Measurements from ENCODE around the gene RGPD6.
"Not testable (repeated sequence)": the region's sequence is repeated elsewhere in the genome, so short reads cannot be mapped to it uniquely, and the experiment has no call there.

Gene RGPD6

DNA sequence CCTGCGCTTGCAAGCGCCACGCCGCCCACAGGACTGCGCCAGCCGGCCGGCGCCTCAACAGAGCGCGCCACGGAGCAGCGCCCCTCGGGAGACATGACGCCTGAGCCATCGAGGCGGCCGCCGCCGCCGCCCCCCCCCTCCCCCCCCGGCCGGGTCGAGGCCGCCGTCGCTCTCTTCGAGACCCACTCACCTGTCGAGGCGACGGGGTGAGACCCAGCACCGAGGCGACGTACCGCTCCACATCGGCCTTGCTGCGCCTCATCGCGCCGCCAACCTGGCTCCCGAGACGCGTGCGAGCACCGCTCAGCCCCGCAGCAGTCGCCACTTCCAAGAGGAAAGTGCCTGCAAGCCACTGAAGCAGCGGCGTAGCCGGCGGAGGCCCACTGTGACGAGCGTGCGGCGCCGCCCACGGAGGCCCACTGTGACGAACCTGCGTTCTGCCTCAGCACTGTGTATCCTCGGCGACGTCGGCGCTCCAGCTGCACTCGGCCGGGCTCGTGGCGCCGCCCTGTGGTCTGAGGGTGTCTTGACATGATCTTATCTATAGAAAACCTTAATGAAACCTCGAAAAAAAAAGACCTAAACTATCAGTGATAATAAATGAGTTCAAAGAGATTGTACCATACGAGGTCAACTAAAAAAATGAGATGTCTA, at the start of gene RGPD6:
Gene RGPD6 (minus strand): TSS at position 460 of the 654 bp plus-strand sequence. CDS start 198 bp downstream, at position 262.
- not testable (repeated sequence) for H3K4me2 ChIP-seq, H3K9ac ChIP-seq, H3K36me3 ChIP-seq, H3K4me3 ChIP-seq, H3K4me1 ChIP-seq, H3K27ac ChIP-seq, H3K27me3 ChIP-seq, H3K9me3 ChIP-seq, H4K20me1 ChIP-seq

DNA sequence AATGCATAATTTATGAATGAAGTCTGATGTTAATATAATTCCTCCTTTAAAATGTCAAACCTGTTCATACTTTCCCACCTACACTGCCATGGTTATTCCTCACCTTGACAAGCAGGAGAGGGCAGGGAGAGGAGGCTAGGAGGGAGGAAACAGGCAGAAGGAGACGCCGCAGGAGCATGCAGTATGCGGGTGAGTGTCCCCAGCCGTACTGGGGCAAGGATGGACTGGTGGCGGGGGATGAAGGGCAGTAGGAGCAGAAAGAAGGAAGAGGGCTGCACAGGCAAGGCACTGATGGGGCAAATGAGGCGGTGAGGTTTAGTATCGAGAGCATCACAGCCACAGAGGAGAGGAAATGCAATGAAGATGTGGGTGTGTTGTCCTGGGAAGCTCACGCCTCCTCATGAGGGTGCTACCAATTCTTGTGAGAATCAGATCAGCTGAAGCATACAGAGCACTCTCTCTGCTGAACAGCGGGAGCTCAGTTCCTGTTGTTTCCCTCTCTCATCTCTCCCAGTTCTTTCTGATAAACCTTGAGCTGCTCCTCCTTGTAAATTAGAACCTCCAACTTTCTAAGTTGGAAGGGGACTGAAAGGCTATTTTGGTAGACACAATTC, 42.4 kb upstream of the RGPD6 start:
- not testable (repeated sequence) for H3K27me3 ChIP-seq, H3K9me3 ChIP-seq, H4K20me1 ChIP-seq, H3K9ac ChIP-seq, H3K36me3 ChIP-seq, H3K27ac ChIP-seq, H3K4me3 ChIP-seq, H3K4me2 ChIP-seq, H3K4me1 ChIP-seq

DNA sequence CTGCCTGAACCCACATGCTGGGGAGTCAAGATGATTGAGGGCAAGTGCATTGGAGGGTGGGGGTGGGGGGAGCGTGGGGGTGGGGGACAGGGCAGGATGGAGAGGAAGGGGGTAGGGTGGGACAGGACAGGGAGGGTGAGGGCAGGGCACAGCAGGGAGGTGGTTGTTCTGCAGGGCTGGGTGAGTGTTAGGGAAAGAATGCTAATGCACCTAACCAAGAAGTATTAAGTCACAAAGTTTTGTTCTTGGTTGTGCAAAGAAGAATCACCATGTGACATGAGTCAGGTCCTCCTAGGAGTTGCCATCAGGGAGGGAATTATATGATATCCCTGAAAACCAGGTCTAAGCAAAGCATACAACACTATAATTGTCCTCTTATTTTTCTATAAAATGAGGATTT, 36.9 kb upstream of the RGPD6 start:
- H3K4me1 ChIP-seq, H3K4me3 ChIP-seq, H3K27me3 ChIP-seq, H3K9ac ChIP-seq, H3K36me3 ChIP-seq, H4K20me1 ChIP-seq, H3K27ac ChIP-seq, H3K4me2 ChIP-seq, H3K9me3 ChIP-seq: not testable (repeated sequence)

DNA sequence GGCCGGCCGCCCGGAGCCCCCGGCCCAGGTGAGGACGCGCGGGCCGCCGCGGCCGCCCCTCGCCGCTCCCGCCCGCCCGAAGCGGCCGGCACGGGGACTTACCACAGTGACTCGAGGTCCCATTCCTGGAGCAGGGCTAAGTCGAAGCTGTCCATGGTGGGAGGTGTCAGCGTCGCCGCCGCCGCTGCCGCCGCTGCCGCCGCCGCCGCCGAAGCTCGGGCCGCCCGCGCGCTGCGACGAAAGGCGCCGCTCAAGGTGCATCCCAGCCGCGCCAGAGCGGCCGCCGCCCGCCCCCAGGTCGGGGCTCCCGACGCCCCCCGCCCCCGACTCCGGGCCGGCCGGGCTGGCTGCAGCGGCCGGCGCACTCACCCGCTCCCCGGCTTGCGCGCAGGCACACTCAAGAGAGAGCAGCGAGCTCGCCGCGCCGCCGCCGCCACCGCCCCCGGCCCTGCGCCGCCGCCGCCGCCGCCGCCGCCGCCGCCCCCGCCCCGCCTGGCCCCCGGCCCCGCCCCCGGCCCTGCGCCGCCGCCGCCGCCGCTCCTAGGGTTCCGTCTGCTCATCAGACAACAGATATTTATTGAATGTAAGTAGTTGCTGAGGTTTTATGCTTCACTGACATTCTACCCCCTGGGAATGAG, 33.7 kb upstream of the RGPD6 start:
- H3K36me3 ChIP-seq = not testable (repeated sequence)

DNA sequence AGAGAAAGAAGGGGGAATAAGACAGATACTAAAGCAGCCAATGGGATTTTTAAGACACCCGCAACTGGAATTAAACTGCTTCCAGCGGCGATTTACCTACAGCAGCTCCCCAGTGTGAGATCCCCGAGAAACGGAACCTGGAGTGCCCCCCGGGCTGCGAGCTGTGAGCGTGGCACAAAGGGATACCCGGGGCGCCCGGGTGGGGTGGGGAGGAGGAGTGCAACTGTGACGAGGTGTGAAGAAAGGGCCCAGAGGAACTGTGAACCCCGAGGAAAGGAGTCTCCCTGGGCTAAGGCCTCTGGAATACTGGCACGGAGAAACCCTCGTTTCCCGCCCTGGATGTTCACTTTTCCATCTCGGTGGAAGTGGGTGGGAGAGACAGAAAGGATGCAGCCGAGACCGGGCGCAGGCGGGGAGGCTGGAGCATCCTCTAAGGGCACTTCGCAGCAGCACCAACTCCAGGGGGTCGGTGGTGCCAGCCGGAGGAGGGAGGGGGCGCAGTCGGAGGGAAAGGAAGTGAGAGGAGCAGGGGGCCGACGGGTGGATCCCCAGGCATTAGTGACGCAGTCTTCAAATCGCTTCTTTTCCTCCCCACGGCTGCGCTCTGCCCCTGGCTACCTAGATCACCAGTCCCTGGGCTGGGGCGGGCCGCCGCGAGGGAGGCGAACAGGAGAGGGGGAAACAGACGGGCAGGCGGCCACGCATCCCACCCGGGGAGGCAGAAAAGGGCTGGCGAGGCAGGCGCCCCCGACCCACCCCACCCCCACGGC, 33.0 kb upstream of the RGPD6 start:
- H4K20me1 ChIP-seq, H3K27me3 ChIP-seq, H3K9ac ChIP-seq, H3K4me2 ChIP-seq, H3K4me3 ChIP-seq, H3K36me3 ChIP-seq, H3K27ac ChIP-seq, H3K9me3 ChIP-seq, H3K4me1 ChIP-seq: not testable (repeated sequence)

More for the DNA sequence above, 33.7 kb upstream of the RGPD6 start:
- 0 out of 2 replicates have a peak overlapping the region, but pooled peaks have one; percentile 17 for H3K4me2 ChIP-seq
- H3K27ac ChIP-seq, H4K20me1 ChIP-seq, H3K9me3 ChIP-seq, H3K27me3 ChIP-seq, H3K9ac ChIP-seq, H3K4me1 ChIP-seq, H3K4me3 ChIP-seq: not testable (repeated sequence)

DNA sequence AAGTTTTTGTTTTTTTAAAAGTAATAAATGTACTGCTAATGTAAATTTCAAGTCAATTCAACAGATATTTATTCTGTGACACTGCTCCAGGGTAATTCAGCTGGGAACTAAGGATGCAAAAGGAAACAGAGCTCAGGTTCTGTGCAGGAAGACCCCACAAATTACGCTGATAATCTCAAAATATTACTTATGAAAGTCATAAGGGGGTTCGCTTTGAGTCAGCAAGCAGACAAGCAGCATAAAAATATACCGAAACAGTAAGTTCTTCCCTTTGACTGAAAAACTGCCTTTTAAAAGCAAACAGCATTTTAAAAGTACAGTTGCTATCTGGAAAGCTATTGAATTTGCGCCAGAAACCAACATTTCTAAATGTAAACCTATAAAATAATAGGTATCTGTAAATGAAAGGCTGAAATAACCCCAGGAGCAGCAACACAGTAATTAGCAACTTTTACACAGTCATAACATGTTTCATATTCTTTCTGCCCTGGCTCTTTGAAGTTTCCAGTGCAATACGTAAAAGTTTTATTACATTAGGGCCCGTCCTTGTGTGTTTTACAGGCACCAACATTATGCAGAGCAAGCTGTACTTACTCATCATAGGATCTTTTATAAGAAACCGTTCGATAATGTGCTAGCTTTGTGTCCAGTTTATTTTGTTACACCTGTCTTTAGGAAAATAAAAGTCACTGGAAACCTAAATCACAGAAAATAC, 31.9 kb upstream of the RGPD6 start:
- H3K27me3 ChIP-seq, H3K9me3 ChIP-seq, H4K20me1 ChIP-seq, H3K27ac ChIP-seq, H3K36me3 ChIP-seq, H3K4me2 ChIP-seq, H3K4me3 ChIP-seq, H3K9ac ChIP-seq, H3K4me1 ChIP-seq: not testable (repeated sequence)

DNA sequence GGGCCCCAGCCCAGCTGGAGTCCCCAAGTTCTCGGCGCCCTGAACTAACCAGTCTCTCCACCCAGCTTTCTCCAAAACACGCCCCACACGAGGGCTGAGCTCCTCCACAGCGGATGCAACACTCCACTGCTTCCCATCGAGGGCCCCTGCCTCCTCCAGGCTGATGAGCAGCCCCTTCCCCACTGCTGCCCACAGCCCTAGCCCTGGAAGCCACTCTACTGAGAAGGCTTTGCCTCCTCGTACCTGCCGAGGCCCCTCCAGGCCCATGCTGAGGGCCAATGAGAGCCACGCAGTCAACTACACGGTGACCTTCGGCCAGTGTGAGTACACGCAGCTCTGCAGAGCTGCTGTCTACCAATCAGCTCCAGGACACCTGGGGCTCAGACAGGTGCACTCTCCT, 28.0 kb upstream of the RGPD6 start:
- not testable (repeated sequence) for H3K4me3 ChIP-seq, H4K20me1 ChIP-seq, H3K36me3 ChIP-seq, H3K9me3 ChIP-seq, H3K4me2 ChIP-seq, H3K4me1 ChIP-seq, H3K27ac ChIP-seq, H3K27me3 ChIP-seq, H3K9ac ChIP-seq

DNA sequence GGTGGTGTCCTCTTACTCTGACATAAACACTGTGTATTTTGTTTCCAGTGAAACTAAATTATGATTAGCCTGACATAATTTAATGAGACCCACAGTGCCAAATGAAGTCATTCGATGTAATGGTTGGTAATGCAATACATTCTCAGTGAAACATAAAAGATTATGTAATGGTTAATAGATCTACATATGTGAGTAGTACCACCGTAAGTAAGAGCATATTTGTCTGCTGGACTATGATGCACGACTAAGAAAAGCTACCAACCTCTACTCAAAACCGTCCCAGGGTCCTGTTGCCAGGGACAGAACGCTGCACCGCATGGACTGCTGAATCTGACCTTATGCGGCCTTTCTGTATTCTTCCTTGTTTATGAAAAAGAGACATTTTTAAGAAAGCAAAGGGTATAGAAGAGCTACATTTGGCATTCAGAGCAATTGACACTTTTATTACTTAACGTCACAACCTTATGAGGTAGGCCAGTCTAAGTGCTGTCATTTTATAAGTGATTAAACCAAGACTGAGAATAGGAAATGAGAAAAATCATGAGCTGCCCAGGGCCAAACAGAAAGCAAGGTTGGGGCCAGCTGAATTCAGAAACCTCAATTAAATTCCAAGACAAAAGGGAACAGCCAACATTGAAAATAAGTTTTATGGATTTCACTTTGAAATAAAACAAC, 27.0 kb upstream of the RGPD6 start:
- not testable (repeated sequence) for H3K27ac ChIP-seq, H3K36me3 ChIP-seq, H3K27me3 ChIP-seq, H4K20me1 ChIP-seq, H3K9me3 ChIP-seq, H3K4me2 ChIP-seq, H3K4me1 ChIP-seq, H3K4me3 ChIP-seq, H3K9ac ChIP-seq

DNA sequence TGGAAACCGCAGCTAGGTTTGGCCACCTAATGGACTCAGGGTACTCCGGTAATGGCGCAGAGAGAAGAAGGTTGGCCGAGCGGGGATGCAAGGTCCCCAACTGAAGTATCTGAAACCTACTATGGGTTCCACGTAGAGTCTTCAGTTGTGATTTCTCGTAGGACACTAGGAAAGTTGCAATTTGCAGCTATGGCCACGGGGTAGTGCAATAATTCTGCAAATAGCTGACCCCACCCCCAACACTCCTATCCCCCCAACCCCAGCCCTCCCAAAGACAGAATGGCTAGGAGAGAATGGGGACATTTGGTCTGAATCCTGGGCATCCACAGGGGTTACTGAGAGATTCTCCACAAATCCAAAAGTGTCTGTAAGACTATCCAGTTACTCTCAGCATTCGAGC, 25.1 kb upstream of the RGPD6 start:
- not testable (repeated sequence) for H3K4me1 ChIP-seq, H3K27me3 ChIP-seq, H3K27ac ChIP-seq

DNA sequence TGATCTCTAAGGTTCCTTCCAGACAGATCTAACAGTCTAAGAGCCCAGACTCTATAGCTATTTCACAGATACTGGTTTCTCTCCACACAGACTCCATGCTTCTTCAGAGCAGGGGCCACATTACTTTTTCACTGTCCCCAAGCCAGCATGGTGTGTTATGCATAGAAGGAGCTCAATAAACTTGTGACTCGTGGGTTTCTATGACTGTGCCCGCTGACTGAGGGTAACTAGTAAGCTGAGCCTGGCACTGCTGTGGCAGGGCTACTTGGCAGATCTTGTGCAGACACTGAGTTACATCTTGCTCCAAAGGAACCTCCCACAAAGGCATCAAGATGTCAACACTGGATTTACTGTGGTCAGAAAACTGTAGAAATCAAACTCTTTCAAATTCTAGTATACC, 15.0 kb upstream of the RGPD6 start:
- H3K9ac ChIP-seq, H3K4me3 ChIP-seq, H3K36me3 ChIP-seq, H3K27ac ChIP-seq, H4K20me1 ChIP-seq, H3K4me2 ChIP-seq, H3K4me1 ChIP-seq, H3K9me3 ChIP-seq, H3K27me3 ChIP-seq: not testable (repeated sequence)

More for the DNA sequence above, 25.1 kb upstream of the RGPD6 start:
- not testable (repeated sequence) for H3K4me2 ChIP-seq, H3K9ac ChIP-seq, H4K20me1 ChIP-seq, H3K9me3 ChIP-seq, H3K36me3 ChIP-seq, H3K4me3 ChIP-seq

DNA sequence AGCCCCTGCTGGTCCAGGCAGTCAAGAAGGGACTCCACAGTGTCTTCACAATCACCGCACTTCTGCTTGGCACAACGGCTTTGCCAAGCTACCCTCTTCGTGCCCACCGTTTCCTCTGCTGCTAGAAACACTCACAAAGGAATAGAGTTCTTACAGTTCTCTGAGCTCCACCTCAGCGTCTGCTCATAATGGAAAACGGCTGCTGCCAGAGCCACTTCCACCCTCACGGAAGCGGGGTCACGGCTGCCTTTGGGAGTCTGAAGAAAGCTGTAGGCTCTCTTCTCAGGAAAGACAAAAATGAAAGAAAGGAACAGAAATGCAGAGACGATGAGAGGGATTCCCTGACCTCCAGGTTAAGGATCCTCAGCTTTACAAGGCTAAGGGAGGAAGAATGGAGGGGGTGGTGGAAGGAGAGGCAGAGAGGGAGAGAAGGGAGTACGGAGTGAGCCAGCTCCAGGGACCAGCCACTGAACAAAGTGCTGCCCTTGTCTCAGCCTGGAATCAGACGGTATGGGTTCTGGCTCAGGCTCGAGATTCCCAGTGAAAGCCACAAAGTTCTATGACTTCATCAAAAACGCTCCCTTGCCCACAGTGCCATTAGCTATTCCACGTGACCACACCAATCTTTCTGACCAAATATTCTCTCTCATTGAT, 12.8 kb upstream of the RGPD6 start:
- not testable (repeated sequence) for H3K4me3 ChIP-seq, H3K9me3 ChIP-seq, H4K20me1 ChIP-seq, H3K9ac ChIP-seq, H3K4me1 ChIP-seq, H3K4me2 ChIP-seq, H3K27me3 ChIP-seq, H3K27ac ChIP-seq, H3K36me3 ChIP-seq

DNA sequence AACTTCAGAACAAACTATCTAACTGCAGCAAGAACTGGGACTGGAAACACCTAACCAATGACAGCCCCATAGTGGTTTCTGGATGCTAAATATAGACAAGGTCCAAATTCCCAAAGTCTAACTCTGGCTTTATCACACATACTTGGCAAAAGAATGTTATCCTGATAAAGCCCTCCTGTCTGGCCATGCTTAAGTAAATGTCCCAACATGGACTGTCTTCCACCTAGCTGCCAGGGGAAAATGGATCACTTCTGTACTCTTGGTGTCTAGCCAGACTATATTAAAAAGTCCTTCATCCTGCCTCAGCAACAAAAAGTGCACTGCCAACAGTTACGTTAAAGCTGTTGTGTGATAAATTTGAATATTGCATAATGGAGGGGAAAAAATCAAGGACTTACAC, 11.5 kb upstream of the RGPD6 start:
- not testable (repeated sequence) for H3K4me3 ChIP-seq, H3K4me2 ChIP-seq, H3K36me3 ChIP-seq, H3K27ac ChIP-seq, H3K4me1 ChIP-seq, H3K27me3 ChIP-seq, H3K9ac ChIP-seq, H3K9me3 ChIP-seq, H4K20me1 ChIP-seq

DNA sequence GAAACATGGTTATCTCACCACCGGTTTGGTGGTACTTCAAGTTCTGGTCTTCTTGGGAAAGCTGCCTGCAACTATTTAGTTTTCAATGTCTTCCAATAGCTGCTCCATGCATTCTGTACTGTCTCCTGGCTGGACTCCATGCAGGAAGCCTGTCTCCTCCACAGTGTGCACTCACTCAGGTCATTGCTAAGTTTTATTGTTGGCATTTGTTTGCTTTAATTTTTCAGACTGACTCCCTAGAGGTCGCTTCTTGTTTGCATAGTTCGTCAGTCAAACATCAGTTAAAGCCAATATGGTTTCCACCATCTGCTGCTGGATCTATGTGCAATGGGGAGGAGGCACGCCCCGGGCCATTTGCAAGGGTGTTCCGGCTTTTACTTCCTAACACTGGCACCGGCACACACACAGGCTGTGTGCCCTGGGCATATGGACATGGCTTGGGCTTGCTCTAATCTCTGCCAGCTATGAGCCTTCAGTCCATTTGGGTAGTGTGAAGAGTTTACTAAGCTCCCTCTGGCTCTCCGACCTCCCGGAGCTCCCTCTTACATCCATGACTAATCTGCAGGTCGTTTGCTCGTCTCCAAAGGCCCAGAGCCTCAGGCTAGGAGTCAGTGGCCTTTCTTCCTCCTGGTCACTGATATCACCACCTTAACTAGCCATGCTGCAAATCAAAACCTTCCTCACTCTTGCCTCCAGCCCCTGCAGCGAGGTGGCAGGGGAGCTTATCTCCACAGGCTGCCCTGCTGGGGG, 2.4 kb upstream of the RGPD6 start:
- not testable (repeated sequence) for H3K27ac ChIP-seq, H3K4me1 ChIP-seq, H3K4me2 ChIP-seq, H3K36me3 ChIP-seq, H4K20me1 ChIP-seq, H3K27me3 ChIP-seq, H3K9ac ChIP-seq, H3K4me3 ChIP-seq, H3K9me3 ChIP-seq

Measured in BLaER1 (cell line).